ENCODE measurements around the gene DSPP.

DNA sequence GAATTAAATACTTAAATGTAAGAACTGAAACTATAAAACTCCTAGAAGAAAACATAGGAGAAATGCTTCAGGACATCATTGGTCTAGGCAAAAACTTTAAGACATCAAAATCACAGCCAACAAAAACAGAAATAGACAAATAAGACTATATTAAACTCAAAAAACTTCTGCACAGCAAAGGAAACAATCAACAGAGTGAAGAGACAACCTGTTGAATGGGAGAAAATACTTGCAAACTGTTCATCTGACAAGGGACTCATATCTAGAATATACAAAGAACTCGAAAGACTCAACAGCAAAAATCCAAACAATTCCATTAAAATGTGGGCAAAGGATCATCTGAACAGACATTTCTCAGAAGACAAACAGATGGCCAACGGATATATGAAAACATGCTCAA, 16.2 kb upstream of the DSPP start:
- TF ChIP-seq, protein P1, sequence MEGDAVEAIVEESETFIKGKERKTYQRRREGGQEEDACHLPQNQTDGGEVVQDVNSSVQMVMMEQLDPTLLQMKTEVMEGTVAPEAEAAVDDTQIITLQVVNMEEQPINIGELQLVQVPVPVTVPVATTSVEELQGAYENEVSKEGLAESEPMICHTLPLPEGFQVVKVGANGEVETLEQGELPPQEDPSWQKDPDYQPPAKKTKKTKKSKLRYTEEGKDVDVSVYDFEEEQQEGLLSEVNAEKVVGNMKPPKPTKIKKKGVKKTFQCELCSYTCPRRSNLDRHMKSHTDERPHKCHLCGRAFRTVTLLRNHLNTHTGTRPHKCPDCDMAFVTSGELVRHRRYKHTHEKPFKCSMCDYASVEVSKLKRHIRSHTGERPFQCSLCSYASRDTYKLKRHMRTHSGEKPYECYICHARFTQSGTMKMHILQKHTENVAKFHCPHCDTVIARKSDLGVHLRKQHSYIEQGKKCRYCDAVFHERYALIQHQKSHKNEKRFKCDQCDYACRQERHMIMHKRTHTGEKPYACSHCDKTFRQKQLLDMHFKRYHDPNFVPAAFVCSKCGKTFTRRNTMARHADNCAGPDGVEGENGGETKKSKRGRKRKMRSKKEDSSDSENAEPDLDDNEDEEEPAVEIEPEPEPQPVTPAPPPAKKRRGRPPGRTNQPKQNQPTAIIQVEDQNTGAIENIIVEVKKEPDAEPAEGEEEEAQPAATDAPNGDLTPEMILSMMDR (IDR thresholded peaks at IDR 0.05) = no peak
- no peak for TF ChIP-seq POLR2A (IDR thresholded peaks at IDR 0.05)

All from right lobe of liver (tissue), 4 donors.